Fibroblast of skin of scalp (primary cell): Measurements from ENCODE around the gene CBLN3.

ENCODE experiments used
- DNase-seq: peaks from one replicate; pipeline ENCODE4 v3.0.0-alpha.2; 2013

CBLN3 gene

DNA sequence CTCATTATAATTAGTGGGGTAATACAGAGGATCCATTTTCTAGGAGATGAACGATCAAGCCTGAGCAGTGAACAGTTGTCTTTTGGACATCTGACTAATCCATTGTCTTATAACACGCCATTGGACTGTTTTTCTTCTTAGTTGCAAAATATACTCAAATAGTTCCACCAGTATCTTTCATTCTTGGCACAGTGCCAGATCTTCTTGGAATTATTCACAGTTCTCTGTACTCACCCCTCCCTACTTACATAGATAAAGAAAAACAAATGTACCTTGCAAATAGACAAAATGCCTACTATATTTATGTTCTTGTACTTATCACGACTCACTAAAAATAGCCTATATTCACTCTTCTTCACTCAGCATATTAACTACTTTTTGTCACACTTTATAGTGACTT, 3.8 kb downstream of the CBLN3 start:
- peak; percentile 77 for DNase-seq

DNA sequence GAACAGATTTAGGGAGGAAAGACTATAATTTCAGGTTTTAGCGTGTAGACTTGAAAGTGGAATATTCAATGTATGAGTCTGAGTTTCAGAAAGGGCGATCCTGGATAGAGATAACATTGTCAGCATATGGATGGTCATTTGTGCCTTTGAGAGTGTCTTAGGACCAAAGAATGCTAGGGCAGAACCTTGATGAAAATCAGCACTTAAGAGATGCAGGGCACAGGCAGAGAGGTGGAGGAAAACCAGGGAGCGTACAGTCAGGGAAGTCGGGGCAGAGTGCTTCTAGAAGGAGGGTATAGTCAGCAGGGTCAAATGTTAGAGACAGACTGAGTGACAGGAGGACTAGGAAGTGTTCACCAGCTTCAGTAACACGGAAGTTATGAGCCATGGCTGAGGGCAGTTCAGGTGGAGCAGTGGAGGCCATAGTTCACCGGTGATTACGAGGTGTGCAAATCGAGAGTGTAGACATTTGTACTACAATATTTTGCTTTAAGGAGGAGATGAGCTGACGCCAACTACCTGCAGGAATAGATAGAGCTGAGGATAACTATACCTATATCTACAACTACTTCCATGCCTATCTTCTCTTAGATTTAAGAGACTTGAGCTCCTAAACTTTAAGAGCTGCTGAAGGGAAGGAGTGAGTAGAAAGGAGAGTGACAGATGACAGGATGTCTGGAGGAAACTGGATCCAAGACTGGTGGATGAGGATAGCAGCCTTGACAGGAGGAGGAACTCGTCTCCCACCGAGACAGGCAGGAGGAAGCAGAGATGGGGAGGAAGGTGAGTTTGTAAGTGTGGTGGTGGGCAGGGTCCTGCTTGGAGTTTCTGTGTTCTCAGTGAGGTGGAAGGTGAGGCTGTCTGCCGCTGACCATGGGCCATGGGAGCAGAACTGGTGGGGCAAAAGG, 6.5 kb downstream of the CBLN3 start:
- DNase-seq: no peak

DNA sequence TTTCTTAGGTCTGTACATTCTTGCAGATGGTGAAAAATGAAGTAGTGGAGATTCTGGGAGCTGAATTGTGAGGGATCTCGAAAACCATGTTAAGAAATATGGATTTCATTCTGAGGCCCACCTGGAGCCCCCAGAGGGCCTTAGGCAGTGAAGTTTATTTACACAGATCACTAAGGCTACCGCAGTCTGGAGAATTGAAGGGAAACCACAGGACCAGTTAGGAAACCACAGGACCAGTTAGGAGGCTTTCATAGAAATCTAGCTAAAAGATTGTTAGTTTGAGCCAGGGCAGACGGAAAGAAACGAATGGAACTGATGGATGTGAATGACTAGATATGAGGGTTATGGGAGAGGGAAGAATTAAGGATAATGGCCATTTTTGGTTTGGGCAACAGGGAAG, 7.2 kb downstream of the CBLN3 start:
- DNase-seq: no peak

DNA sequence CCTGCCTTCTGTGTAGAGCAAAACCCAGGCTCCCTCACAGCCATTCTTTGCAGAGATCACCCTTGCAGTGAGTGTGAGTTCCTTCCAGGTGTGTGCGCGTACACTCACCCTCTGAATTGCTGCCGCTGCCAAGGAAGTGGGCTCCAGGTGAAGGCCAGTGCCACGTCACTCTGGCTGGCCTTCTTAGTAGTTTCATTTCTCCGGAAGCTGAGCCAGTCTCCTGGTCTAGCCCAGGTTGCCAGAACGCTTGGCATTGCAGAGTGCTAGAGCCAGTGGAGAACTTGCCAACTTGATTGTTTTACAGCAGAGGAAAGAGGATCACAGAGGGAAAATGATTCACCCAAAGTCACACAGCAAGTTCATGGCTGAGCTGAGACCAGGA, 11.0 kb downstream of the CBLN3 start:
- no peak for DNase-seq

DNA sequence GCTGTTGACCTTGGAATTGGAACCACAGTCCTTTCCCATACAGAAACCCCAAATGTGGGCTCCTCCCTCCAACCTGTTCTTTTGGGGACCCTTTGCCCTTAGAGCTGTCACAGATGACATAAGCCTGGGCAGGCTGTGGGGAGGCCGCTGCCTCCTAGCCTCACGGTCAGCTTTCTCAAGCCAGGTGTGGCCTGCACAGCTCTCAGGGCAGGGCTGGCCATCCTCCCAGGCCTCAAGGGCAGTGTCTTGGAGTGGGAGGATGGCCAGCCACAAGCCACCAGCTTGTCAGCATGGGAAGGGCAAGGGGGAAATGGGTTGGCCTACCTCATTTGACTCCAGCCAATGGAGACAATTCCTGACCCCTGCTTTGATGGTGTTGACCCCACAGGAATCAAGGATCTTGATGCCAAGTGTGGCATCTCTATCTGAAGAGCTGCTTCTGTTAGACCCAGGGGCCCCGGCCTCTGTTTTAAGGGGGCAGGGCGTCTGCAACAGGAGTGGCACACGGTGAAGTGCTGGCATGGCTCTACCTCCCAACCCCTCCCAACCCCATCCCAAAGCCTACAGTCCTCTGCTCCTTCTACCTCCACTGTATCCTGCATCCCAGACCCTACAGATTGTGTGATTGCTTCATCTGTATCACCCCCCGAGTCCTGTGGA, 11.5 kb downstream of the CBLN3 start:
- DNase-seq: no peak

DNA sequence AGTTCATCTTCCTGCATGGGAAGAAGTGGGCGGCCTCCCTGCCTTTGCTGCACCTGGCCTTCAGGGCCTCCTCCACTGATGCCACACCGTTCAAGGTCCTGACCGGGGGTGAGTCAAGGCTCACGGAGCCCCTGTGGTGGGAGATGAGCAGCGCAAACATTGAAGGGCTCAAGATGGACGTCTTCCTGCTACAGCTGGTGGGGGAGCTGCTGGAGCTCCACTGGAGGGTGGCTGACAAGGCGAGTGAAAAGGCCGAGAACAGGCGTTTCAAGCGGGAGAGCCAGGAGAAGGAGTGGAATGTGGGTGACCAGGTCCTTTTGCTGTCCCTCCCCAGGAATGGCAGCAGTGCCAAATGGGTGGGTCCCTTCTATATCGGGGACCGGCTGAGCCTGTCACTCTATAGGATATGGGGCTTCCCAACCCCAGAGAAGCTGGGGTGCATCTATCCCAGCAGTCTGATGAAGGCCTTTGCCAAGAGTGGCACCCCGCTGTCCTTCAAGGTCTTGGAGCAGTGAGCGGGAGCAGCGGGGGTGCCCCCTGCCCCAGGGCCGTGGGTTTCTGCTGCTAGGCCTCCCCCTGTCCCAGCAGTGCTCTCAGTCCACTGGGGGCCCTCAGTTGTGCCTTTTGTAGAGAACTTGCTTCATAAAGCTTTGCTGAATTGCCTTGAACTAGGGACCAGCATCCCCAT, 12.4 kb downstream of the CBLN3 start:
- DNase-seq: no peak

DNA sequence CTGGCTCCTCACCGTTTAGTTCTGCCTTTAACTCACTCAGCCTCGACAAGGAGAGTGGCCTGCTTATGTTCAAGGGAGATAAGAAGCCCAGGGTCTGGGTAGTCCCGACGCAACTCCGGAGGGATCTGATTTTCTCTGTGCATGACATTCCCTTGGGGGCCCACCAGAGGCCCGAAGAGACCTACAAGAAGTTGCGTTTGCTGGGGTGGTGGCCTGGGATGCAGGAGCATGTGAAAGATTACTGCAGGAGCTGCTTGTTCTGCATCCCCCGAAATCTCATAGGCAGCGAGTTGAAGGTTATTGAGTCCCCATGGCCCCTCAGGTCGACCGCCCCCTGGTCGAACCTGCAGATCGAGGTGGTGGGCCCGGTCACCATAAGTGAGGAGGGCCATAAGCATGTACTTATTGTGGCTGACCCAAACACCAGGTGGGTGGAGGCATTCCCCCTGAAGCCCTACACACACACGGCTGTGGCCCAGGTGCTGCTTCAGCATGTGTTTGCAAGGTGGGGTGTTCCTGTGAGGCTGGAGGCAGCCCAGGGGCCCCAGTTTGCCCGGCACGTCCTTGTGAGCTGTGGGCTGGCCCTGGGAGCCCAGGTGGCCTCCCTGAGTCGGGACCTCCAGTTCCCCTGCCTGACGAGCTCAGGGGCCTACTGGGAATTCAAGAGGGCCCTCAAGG, 13.1 kb downstream of the CBLN3 start:
- DNase-seq: no peak

DNA sequence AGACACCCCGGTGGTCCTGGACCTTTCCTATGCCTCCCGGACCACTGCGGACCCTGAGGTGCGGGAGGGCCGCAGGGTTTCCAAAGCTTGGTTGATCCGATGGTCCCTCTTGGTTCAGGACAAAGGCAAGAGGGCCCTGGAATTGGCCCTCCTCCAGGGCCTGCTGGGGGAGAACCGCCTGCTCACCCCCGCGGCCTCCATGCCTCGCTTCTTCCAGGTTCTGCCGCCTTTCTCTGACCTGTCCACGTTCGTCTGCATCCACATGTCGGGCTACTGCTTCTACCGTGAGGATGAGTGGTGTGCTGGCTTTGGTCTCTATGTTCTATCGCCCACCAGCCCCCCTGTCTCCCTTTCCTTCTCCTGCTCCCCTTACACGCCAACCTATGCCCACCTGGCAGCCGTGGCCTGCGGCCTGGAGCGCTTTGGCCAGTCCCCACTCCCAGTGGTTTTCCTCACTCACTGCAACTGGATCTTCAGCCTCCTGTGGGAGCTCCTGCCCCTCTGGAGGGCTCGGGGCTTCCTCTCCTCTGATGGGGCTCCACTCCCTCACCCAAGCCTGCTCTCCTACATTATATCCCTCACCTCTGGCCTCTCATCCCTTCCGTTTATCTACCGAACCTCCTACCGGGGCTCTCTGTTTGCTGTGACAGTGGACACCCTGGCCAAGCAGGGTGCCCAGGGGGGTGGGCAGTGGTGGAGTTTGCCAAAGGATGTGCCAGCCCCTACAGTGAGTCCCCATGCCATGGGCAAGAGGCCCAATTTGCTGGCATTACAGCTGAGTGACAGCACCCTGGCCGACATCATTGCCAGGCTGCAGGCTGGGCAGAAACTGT, 13.8 kb downstream of the CBLN3 start:
- no peak for DNase-seq

DNA sequence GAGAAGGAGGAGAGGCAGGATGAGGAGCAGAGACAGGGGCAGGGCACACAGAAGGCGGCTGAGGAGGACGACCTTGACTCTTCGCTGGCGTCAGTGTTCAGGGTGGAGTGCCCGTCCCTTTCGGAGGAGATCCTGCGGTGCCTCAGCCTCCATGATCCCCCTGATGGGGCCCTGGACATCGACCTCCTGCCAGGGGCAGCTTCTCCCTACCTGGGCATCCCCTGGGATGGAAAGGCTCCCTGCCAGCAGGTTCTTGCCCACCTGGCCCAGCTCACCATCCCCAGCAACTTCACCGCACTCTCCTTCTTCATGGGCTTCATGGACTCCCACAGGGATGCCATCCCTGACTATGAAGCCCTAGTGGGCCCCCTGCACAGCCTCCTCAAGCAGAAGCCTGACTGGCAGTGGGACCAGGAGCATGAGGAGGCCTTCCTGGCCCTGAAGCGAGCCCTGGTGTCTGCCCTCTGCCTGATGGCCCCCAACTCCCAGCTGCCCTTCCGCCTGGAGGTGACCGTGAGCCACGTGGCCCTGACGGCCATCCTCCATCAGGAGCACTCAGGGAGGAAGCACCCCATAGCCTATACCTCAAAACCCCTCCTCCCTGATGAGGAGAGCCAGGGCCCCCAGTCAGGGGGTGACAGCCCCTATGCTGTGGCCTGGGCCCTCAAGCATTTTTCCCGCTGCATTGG, 14.6 kb downstream of the CBLN3 start:
- no peak for DNase-seq

DNA sequence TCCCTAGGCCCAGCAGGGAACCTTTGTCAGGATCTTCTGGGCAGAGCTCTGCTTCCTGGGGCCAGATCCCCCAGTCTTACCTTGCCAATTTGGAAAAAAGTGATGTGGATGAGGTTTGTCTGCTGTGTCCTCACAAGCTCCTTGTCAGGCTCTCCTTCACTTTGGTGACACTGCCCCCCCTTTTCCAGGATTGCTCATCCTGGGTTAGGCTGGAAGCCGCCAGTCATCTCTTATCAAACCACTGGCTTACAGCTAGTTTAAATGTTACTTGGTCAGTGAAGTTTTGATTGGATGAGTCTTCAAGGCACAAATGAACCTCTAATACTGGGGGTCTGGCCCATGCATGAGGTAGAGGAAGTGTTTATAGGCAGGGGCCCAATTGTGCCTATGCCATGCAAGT, 15.4 kb downstream of the CBLN3 start:
- DNase-seq: no peak

DNA sequence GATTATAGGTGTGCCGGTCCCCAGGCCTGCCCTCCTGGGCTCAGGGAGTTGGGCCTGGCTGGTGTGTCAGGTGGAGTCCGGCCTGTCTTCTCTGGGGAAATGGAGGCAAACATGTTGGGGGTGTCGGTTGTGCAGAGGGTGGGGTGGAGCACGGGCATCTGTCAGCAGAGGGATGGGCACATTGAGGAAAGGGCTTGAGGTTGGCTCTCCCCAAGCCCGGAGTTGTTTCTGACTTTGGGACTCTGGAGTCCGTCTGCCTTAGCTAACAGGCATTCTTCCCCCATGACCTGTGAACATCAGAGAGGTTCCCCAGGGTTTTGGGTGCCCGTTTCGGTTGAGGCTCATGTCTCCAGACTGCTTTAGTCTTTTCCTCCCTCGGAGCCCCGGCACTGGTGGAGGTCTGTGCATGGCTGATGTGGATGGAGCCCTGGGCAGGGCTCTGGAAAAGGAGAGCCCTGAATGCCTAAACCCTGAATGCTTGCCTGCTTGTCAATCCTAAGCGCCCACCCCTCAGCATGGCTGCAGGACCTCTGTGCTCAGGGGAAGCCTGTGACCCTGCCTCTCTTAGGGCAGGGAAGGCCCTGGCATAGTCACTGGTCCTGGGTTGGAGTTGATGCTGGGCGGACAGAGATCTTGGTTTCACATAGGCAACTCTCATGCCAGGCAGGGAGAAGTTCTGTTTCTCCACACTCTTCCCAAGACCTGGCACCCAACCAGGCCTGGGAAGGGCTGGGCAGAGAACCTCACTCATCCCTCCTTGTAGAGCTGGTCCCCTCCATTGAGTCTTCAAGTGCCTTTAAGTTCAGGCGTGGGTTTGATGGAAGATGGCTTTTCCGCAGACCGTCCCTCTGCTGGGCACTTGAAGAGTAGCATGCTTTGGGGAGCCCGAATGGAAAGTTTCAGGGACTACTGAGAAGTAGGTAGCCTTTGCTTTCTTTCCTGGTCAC, 17.8 kb downstream of the CBLN3 start:
- DNase-seq: peak; percentile 62

DNA sequence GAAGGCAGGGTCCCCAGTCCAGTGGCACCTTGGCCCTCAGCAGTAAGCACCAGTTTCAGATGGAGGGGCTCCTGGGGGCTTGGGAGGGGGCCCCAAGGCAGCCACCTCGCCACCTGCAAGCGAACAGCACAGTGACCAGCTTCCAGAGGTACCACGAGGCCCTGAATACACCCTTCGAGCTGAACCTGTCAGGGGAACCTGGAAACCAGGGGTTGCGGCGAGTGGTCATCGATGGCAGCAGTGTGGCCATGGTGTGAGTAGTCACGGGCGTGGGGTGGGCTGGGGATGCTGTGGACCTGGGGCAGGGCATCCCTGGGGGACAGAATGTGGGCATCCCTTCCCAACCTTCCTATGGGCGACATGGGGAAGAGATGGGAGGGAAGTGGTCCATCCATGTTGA, 19.5 kb downstream of the CBLN3 start:
- DNase-seq: no peak

DNA sequence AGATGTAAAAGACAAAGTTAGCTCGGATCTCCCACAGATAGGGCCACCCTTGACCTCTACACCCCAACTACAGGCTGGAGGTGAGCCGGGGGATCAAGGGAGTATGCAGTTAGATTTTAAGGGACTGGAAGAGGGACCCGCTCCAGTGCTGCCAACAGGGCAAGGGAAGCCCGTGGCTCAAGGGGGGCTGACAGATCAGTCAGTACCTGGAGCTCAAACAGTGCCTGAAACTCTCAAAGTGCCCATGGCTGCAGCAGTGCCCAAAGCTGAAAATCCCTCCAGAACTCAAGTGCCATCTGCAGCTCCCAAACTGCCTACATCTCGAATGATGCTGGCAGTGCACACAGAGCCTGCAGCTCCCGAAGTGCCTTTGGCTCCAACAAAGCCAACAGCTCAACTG, 20.3 kb downstream of the CBLN3 start:
- no peak for DNase-seq

DNA sequence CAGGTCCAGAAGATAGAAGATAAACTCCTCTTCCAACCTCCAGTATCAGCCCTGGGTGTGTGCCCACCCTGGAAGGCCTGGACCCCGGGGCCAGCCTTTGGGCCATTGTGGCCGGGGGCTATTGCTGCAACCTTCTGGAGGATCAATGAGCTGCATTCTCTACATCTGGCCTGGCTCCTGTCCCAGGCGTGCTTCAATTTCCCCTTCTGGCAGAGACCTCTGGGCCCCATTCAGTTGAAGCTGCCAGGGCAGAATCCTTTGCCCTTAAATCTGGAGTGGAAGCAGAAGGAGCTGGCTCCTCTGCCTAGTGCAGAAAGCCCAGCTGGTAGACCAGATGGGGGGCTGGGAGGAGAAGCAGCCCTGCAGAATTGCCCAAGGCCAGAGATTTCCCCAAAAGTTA, 20.7 kb downstream of the CBLN3 start:
- DNase-seq: no peak

DNA sequence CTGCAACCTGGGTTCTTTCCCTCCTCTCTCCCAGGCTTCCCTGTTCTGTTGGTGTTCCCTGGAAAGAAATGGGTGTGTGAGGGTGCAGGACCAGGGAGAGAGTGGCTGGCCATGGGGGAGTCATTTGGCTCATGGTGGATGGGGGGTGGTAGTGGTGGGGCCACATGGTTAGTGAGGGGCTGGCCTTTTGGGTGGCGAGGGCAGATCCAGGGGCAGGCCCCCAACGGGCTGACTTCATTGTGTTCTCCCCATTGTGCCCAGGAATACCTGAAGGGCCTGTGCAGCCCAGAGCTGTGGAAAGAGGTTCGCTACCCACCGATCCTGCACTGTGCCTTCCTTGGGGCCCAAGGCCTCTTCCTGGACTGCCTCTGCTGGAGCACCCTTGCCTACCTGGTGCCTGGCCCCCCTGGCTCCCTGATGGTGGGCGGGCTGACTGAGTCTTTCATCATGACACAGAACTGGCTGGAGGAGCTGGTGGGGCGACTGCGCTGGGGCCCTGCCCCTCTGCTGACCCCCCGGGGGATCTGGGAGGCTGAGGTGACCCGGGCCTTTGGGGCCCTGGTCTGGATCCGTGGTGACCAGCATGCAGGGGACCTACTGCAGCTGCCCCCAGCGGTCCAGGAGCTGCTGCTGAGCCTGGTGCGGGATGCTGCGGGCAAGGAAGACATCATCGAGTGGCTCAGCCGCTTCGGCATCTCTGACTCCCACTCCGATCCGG, 21.7 kb downstream of the CBLN3 start:
- DNase-seq: no peak

DNA sequence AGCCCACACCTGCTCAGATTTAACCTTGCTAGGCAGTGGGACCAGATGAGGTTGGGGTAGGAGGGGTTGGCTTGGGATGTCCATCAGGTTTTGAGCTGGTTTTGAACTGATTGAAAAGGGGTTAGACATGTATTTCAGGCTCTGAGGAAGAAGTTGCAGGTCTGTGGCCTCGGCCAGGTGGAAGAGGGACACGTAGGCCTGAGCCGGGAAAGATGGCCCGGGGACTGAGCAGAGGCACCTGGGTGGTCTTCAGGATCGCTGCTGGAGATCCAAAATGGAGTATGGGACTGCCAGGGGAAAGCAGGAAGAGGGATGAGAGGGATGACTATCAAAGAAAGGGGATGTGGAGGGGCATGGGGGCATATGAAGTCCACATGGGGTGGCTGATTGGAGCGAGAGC, 23.1 kb downstream of the CBLN3 start:
- DNase-seq: no peak

DNA sequence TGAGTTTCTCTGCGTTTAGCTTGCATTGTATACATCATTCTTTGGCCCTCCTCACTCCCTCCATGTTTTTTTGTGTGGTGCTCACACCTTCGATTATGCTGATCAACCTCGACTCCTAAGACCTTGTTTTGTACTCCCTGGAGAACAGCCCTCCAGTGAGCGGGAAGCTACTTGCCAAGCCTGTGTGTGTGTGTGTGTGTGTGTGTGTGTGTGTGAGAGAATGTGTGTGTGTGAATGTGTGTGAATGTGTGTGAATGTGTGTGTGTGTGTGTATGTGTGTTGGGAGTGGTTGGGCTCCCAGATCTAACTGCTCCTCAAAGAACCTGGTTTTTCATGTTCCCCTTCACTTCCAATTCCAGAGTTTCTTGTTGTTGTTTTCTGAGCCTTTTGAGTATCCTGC, 24.7 kb downstream of the CBLN3 start:
- no peak for DNase-seq

DNA sequence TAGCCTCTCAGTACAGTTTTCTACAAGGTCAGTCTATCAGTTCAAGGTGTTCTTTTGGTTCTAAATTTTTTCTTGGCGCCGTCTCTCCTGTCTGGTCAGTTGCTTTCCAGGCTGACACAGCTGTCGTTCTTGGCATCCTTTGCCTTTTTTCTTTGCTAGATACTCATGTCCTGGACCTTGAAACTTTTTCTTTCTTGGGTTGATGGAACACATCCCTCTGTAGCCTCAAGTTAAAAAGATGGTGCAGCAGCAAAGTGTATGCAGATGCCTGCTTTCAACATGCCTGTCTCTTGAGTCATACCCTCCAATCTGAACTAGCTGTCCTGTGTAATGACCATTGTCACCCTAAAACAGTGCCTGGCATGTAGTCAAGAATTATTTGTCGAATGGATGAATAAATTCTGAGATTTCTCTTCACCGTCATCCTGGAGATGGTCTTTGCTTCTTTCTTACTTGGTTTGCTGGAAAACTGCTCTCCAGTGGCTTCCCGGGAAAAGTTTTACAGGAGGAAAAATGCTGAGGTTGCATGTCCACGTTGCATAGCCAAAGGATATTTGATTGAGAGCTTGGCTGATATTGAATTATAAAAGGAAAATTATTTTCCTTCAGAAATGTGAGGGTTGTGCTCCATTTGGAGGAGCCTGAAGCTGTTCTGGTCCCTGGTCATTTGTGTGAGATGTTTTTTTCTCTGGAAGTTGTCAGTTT, 26.0 kb downstream of the CBLN3 start:
- peak; percentile 49 for DNase-seq
